Stimulated activated CD8-positive, alpha-beta memory T cell treated with anti-CD3 and anti-CD28 coated beads, Interleukin-12 subunit alpha, Interleukin-12 subunit beta, amount 100 ng/mL, for 4 hours (primary cell): Measurements from ENCODE around the gene RELN.

ENCODE experiments used
- DNase-seq: peaks from one replicate; pipeline ENCODE4 v3.0.0-alpha.2; 2020; ENCODE audit warnings: low read depth

RELN gene

GRCh38 chr7:103680161-103681144 lies 309.0 kb downstream of the RELN start:
- no peak for DNase-seq

- DNase-seq, result no peak
These were observed 310.0 kb downstream of the RELN start for GRCh38 chr7:103679151-103680132.

- no peak for DNase-seq
These were observed 321.0 kb downstream of the RELN start for GRCh38 chr7:103668279-103668941.

- DNase-seq, result no peak
These were observed 323.1 kb downstream of the RELN start for GRCh38 chr7:103666326-103666725.

- no peak for DNase-seq
These were observed 324.9 kb downstream of the RELN start for GRCh38 chr7:103664577-103664976.

- no peak for DNase-seq
These were observed 328.7 kb downstream of the RELN start for GRCh38 chr7:103660455-103661371.

- no peak for DNase-seq
These were observed 331.1 kb downstream of the RELN start for GRCh38 chr7:103658055-103659005.

GRCh38 chr7:103657474-103657894 lies 332.0 kb downstream of the RELN start:
- no peak for DNase-seq

GRCh38 chr7:103656221-103656620 lies 333.2 kb downstream of the RELN start:
- no peak for DNase-seq

- no peak for DNase-seq
These were observed 337.7 kb downstream of the RELN start for GRCh38 chr7:103651593-103652377.

GRCh38 chr7:103649052-103649451 lies 340.4 kb downstream of the RELN start:
- DNase-seq, result no peak

GRCh38 chr7:103648135-103648534 lies 341.3 kb downstream of the RELN start:
- no peak for DNase-seq

- no peak for DNase-seq
These were observed 345.1 kb downstream of the RELN start for GRCh38 chr7:103644319-103644718.

GRCh38 chr7:103640031-103640779 lies 349.3 kb downstream of the RELN start:
- DNase-seq, result no peak

- DNase-seq, result no peak
These were observed 351.7 kb downstream of the RELN start for GRCh38 chr7:103637726-103638125.

GRCh38 chr7:103637094-103637493 lies 352.4 kb downstream of the RELN start:
- no peak for DNase-seq

GRCh38 chr7:103636153-103636552 lies 353.3 kb downstream of the RELN start:
- no peak for DNase-seq

- DNase-seq, result no peak
These were observed 356.5 kb downstream of the RELN start for GRCh38 chr7:103632972-103633371.
